GM23338 (cell line): ENCODE results near the gene RNF13. TPM values are rescaled to one million over a fixed set of nuclear protein-coding genes. Genes with fewer than 3 reads are reported as not detected.

Experiments
- ATAC-seq: fragments of 200-7000 bp; cut with Tn5 transposase; 3 replicates; pipeline ENCODE4 v1.9.1; 2020
- DNase-seq: peaks from one replicate; pipeline ENCODE4 v3.0.0-alpha.2; 2015; ENCODE audit warnings: low spot score
- H2AFZ ChIP-seq: fragments of 200-600 bp; sonication (generic); 2 replicates; pipeline ENCODE4 v1.8.0; 2016; ENCODE audit warnings: antibody characterized with exemption, mild to moderate bottlenecking, moderate library complexity
- H3F3A ChIP-seq: fragments of 200-600 bp; sonication (generic); replicated peaks from 2 replicates; pipeline ENCODE4 v1.8.0; 2017; ENCODE audit warnings: antibody characterized with exemption, mixed run types, low read depth
- H3K27ac ChIP-seq: fragments of 200-600 bp; sonication (generic); 2 replicates; pipeline ENCODE4 v1.6.1; 2016; ENCODE audit warnings: low read depth
- H3K27me3 ChIP-seq: fragments of 200-600 bp; sonication (generic); 2 replicates; pipeline ENCODE4 v1.8.0; 2016; ENCODE audit warnings: mild to moderate bottlenecking, mixed run types, moderate library complexity; ENCODE audit not compliant: insufficient read depth
- H3K36me3 ChIP-seq: fragments of 200-600 bp; sonication (generic); 2 replicates; pipeline ENCODE4 v1.8.0; 2016; ENCODE audit warnings: mild to moderate bottlenecking; ENCODE audit not compliant: insufficient read depth
- H3K4me1 ChIP-seq: fragments of 200-600 bp; sonication (generic); 2 replicates; pipeline ENCODE4 v1.8.0; 2016; ENCODE audit warnings: mild to moderate bottlenecking, moderate library complexity; ENCODE audit not compliant: insufficient read depth
- H3K4me2 ChIP-seq: fragments of 200-600 bp; sonication (generic); 2 replicates; pipeline ENCODE4 v1.7.1; 2017; ENCODE audit warnings: mixed run types
- H3K4me3 ChIP-seq: fragments of 200-600 bp; sonication (generic); 2 replicates; pipeline ENCODE4 v1.6.1; 2016; ENCODE audit warnings: mixed run types
- H3K79me2 ChIP-seq: fragments of 200-600 bp; sonication (generic); replicated peaks from 2 replicates; pipeline ENCODE4 v1.8.0; 2017; ENCODE audit warnings: mild to moderate bottlenecking; ENCODE audit not compliant: insufficient read depth
- H3K9me2 ChIP-seq: fragments of 200-600 bp; sonication (generic); 2 replicates; pipeline ENCODE4 v1.8.0; 2017; ENCODE audit not compliant: insufficient read depth
- H4K20me1 ChIP-seq: fragments of 200-600 bp; sonication (generic); replicated peaks from 2 replicates; pipeline ENCODE4 v1.8.0; 2017; ENCODE audit warnings: mild to moderate bottlenecking; ENCODE audit not compliant: insufficient read depth
- H3K27ac Mint-ChIP-seq: 2 replicates; pipeline ENCODE4 v1.8.0; 2020; ENCODE audit warnings: inconsistent platforms, mild to moderate bottlenecking, moderate library complexity, mixed read lengths
- H3K27me3 Mint-ChIP-seq: 3 replicates; pipeline ENCODE4 v1.8.0; 2022; ENCODE audit warnings: low read depth, mild to moderate bottlenecking, moderate library complexity, mixed read lengths, inconsistent platforms; ENCODE audit not compliant: insufficient read depth, poor library complexity
- H3K36me3 Mint-ChIP-seq: 3 replicates; pipeline ENCODE4 v1.8.0; 2021; ENCODE audit warnings: low read depth, mild to moderate bottlenecking, inconsistent platforms, moderate library complexity, mixed read lengths
- H3K4me1 Mint-ChIP-seq: 3 replicates; pipeline ENCODE4 v1.8.0; 2020; ENCODE audit warnings: mild to moderate bottlenecking, inconsistent platforms, mixed read lengths
- H3K4me3 Mint-ChIP-seq: 3 replicates; pipeline ENCODE4 v1.8.0; 2021; ENCODE audit warnings: moderate library complexity, mild to moderate bottlenecking, inconsistent platforms, mixed read lengths
- H3K9me3 Mint-ChIP-seq: 3 replicates; pipeline ENCODE4 v1.8.0; 2020; ENCODE audit warnings: moderate library complexity, mild to moderate bottlenecking, inconsistent platforms, mixed read lengths
- CREB1 ChIP-seq: fragments of 250-450 bp; sonication (Bioruptor Pico); IDR thresholded peaks from 2 replicates; pipeline ENCODE4 v1.5.0; 2020; ENCODE audit warnings: low read depth, mild to moderate bottlenecking, moderate library complexity
- CTCF ChIP-seq, 2 experiments: fragments of 200-600 bp in 1 of 2; sonication (generic) in 1 of 2; conservative IDR thresholded peaks; 2 replicates each; pipeline versions ENCODE4 v1.5.1 to v1.6.1; 2016 to 2017; ENCODE audit warnings: antibody characterized with exemption in 2 of 2, low read depth in 2 of 2, mild to moderate bottlenecking in 2 of 2, moderate library complexity in 1 of 2
- EZH2 ChIP-seq: fragments of 200-600 bp; sonication (generic); IDR thresholded peaks from one replicate; pipeline ENCODE4 v1.8.0; 2017; ENCODE audit warnings: antibody characterized with exemption, mild to moderate bottlenecking, low read depth; ENCODE audit not compliant: unreplicated experiment
- EZH2phosphoT487 ChIP-seq: fragments of 200-600 bp; sonication (generic); IDR thresholded peaks from one replicate; pipeline ENCODE4 v1.8.1; 2018; ENCODE audit warnings: antibody characterized with exemption; ENCODE audit not compliant: unreplicated experiment
- JUNB ChIP-seq: IDR thresholded peaks from one replicate; pipeline ENCODE4 v1.6.1; 2016; ENCODE audit warnings: antibody characterized with exemption; ENCODE audit not compliant: unreplicated experiment
- NANOG ChIP-seq: IDR thresholded peaks from 2 replicates; pipeline ENCODE4 v1.6.1; 2016; ENCODE audit warnings: antibody characterized with exemption, borderline replicate concordance
- POLR2AphosphoS5 ChIP-seq: IDR thresholded peaks from 2 replicates; pipeline ENCODE4 v1.6.1; 2016; ENCODE audit warnings: antibody characterized with exemption, low read depth
- STAT1 ChIP-seq: IDR thresholded peaks from one replicate; pipeline ENCODE4 v1.6.1; 2016; ENCODE audit warnings: antibody characterized with exemption; ENCODE audit not compliant: unreplicated experiment
- ZNF114 ChIP-seq: fragments of 250-450 bp; sonication (Bioruptor Pico); IDR thresholded peaks from 2 replicates; pipeline ENCODE4 v1.5.0; 2020; ENCODE audit warnings: mild to moderate bottlenecking, moderate library complexity
- ZNF331 ChIP-seq: fragments of 250-450 bp; sonication (Bioruptor Pico); IDR thresholded peaks from 2 replicates; pipeline ENCODE4 v1.5.0; 2020; ENCODE audit warnings: low read depth, mild to moderate bottlenecking, moderate library complexity
- polyA plus RNA-seq: library from polyadenylated mRNA; unstranded; fragments of >200 nt; fragmentation: Nextera tagmentation; extraction: Ambion mirVana; gene quantifications from 2 replicates; pipeline ENCODE4 v1.2.1, GENCODE V29; 2016
- total RNA-seq: library from RNA; depleted of rRNA; stranded (reverse); fragments of >200 nt; shearing (Covaris generic); gene quantifications from 2 replicates; pipeline ENCODE4 v1.2.3, GENCODE V29; 2014
- TF ChIP-seq, protein P1 (sequence below): fragments of 250-450 bp; sonication (Bioruptor Pico); IDR thresholded peaks from 2 replicates; pipeline ENCODE4 v1.5.0; 2020; ENCODE audit warnings: mild to moderate bottlenecking, moderate library complexity
- TF ChIP-seq, protein P2 (sequence below): IDR thresholded peaks from 2 replicates; pipeline ENCODE4 v1.6.1; 2016; ENCODE audit warnings: antibody characterized with exemption
- TF ChIP-seq, protein P3 (sequence below): IDR thresholded peaks from one replicate; pipeline ENCODE4 v1.6.1; 2018; ENCODE audit warnings: antibody characterized with exemption; ENCODE audit not compliant: unreplicated experiment

Gene RNF13
- total and polyA plus RNA-seq, 2 experiments from 2014 or later = 46.3 to 101 TPM

DNA sequence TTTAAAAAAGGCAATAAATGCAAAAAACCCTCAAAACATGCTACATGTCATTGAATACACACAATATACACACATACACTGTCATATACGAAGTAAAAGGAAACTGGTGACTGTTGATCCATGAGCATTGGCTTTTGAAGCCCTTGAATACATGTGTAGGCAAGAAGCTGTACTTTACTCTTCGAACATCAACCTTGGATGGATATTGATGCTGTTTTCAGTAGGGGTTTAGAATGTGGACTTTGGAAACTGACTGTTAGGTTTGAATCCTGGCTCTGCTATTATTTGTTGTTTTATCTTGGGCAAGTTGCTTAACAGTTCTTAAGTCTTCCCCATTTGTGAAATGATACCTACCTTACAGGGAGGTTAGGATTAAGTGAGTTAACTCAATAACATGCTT, 30.5 kb downstream of the RNF13 start:
- H3K4me1 ChIP-seq = 0 out of 2 replicates have a peak, but pooled peaks cover 4% of the 10 kb centered on the region
- H3K4me3 Mint-ChIP-seq = no peak overlapping the region
- no peaks in the 10 kb centered on the region for H3F3A ChIP-seq
- H3K4me1 Mint-ChIP-seq = peaks cover 5% of the 10 kb centered on the region
- H3K79me2 ChIP-seq = peaks cover 68% of the 10 kb centered on the region
- no peak overlapping the region for H2AFZ ChIP-seq
- H3K27me3 Mint-ChIP-seq = peaks cover 2% of the 10 kb centered on the region
- H3K36me3 Mint-ChIP-seq = peaks cover 7% of the 10 kb centered on the region
- no peaks in the 10 kb centered on the region; the same call in 1 of the 2 replicates for H3K36me3 ChIP-seq
- ATAC-seq (no peak), DNase-seq (no peak)
- TF ChIP-seq STAT1 = no peak
- TF ChIP-seq, protein P1, sequence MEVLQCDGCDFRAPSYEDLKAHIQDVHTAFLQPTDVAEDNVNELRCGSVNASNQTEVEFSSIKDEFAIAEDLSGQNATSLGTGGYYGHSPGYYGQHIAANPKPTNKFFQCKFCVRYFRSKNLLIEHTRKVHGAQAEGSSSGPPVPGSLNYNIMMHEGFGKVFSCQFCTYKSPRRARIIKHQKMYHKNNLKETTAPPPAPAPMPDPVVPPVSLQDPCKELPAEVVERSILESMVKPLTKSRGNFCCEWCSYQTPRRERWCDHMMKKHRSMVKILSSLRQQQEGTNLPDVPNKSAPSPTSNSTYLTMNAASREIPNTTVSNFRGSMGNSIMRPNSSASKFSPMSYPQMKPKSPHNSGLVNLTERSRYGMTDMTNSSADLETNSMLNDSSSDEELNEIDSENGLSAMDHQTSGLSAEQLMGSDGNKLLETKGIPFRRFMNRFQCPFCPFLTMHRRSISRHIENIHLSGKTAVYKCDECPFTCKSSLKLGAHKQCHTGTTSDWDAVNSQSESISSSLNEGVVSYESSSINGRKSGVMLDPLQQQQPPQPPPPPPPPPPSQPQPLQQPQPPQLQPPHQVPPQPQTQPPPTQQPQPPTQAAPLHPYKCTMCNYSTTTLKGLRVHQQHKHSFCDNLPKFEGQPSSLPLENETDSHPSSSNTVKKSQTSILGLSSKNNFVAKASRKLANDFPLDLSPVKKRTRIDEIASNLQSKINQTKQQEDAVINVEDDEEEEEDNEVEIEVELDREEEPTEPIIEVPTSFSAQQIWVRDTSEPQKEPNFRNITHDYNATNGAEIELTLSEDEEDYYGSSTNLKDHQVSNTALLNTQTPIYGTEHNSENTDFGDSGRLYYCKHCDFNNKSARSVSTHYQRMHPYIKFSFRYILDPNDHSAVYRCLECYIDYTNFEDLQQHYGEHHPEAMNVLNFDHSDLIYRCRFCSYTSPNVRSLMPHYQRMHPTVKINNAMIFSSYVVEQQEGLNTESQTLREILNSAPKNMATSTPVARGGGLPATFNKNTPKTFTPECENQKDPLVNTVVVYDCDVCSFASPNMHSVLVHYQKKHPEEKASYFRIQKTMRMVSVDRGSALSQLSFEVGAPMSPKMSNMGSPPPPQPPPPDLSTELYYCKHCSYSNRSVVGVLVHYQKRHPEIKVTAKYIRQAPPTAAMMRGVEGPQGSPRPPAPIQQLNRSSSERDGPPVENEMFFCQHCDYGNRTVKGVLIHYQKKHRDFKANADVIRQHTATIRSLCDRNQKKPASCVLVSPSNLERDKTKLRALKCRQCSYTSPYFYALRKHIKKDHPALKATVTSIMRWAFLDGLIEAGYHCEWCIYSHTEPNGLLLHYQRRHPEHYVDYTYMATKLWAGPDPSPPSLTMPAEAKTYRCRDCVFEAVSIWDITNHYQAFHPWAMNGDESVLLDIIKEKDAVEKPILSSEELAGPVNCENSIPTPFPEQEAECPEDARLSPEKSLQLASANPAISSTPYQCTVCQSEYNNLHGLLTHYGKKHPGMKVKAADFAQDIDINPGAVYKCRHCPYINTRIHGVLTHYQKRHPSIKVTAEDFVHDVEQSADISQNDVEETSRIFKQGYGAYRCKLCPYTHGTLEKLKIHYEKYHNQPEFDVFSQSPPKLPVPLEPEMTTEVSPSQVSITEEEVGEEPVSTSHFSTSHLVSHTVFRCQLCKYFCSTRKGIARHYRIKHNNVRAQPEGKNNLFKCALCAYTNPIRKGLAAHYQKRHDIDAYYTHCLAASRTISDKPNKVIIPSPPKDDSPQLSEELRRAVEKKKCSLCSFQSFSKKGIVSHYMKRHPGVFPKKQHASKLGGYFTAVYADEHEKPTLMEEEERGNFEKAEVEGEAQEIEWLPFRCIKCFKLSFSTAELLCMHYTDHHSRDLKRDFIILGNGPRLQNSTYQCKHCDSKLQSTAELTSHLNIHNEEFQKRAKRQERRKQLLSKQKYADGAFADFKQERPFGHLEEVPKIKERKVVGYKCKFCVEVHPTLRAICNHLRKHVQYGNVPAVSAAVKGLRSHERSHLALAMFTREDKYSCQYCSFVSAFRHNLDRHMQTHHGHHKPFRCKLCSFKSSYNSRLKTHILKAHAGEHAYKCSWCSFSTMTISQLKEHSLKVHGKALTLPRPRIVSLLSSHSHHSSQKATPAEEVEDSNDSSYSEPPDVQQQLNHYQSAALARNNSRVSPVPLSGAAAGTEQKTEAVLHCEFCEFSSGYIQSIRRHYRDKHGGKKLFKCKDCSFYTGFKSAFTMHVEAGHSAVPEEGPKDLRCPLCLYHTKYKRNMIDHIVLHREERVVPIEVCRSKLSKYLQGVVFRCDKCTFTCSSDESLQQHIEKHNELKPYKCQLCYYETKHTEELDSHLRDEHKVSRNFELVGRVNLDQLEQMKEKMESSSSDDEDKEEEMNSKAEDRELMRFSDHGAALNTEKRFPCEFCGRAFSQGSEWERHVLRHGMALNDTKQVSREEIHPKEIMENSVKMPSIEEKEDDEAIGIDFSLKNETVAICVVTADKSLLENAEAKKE (CRISPR knock-in tag) = no peak
- TF ChIP-seq NANOG = no peak
- TF ChIP-seq JUNB = no peak
- no peak for TF ChIP-seq ZNF114
- TF ChIP-seq CREB1 (CRISPR knock-in tag) = no peak
- no peak for TF ChIP-seq EZH2phosphoT487
- TF ChIP-seq ZNF331 = no peak
- TF ChIP-seq, protein P2, sequence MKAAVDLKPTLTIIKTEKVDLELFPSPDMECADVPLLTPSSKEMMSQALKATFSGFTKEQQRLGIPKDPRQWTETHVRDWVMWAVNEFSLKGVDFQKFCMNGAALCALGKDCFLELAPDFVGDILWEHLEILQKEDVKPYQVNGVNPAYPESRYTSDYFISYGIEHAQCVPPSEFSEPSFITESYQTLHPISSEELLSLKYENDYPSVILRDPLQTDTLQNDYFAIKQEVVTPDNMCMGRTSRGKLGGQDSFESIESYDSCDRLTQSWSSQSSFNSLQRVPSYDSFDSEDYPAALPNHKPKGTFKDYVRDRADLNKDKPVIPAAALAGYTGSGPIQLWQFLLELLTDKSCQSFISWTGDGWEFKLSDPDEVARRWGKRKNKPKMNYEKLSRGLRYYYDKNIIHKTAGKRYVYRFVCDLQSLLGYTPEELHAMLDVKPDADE = no peak
- TF ChIP-seq, protein P3, sequence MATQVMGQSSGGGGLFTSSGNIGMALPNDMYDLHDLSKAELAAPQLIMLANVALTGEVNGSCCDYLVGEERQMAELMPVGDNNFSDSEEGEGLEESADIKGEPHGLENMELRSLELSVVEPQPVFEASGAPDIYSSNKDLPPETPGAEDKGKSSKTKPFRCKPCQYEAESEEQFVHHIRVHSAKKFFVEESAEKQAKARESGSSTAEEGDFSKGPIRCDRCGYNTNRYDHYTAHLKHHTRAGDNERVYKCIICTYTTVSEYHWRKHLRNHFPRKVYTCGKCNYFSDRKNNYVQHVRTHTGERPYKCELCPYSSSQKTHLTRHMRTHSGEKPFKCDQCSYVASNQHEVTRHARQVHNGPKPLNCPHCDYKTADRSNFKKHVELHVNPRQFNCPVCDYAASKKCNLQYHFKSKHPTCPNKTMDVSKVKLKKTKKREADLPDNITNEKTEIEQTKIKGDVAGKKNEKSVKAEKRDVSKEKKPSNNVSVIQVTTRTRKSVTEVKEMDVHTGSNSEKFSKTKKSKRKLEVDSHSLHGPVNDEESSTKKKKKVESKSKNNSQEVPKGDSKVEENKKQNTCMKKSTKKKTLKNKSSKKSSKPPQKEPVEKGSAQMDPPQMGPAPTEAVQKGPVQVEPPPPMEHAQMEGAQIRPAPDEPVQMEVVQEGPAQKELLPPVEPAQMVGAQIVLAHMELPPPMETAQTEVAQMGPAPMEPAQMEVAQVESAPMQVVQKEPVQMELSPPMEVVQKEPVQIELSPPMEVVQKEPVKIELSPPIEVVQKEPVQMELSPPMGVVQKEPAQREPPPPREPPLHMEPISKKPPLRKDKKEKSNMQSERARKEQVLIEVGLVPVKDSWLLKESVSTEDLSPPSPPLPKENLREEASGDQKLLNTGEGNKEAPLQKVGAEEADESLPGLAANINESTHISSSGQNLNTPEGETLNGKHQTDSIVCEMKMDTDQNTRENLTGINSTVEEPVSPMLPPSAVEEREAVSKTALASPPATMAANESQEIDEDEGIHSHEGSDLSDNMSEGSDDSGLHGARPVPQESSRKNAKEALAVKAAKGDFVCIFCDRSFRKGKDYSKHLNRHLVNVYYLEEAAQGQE = no peak
- no peak for TF ChIP-seq POLR2AphosphoS5
- no peak for TF ChIP-seq EZH2
- no peak for TF ChIP-seq CTCF (conservative IDR thresholded peaks at IDR 0.05; ENCODE audit: low read depth in 2 of 2)
- no peak overlapping the region for H3K4me2 ChIP-seq
- H3K4me3 ChIP-seq = no peak overlapping the region
- no peaks in the 10 kb centered on the region for H3K27me3 ChIP-seq
- peaks cover 7% of the 10 kb centered on the region for H3K9me3 Mint-ChIP-seq
- no peaks in the 10 kb centered on the region for H3K9me2 ChIP-seq
- H3K27ac Mint-ChIP-seq = no peak overlapping the region
- H4K20me1 ChIP-seq = 0 out of 2 replicates have a peak, but pooled peaks cover 3% of the 10 kb centered on the region
- no peak overlapping the region for H3K27ac ChIP-seq
